ENCODE data around the gene TRIP13. TPM values are rescaled to one million over a fixed set of nuclear protein-coding genes. Genes with fewer than 3 reads are reported as not detected.

Gene TRIP13
- total RNA-seq, 1 experiment from 2014 or later = 45.9 TPM

DNA sequence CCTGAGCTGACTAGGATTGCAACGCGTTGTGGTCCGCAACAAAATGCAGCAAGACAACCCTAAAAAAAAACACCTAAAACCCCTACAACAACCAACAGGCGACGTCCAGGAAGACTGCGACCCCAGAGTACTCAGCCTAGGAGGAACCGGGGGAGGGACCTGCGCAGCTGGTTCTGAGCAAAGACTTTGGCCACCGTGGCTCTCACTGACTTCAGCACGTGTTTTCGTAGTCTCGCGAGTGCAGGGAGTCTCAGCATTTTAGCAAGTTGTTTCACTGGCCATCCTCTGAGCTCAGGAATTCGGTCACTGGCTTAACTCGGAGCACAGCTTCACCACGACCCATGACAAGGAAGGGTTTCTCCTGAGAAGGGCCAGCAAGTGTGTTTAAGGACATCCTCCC is 33.3 kb upstream of the TRIP13 start:
- in situ Hi-C loops (cut with HindIII; ENCODE audit: low pct_unique_long_range_greater_than_20kb, low sequenced_read_pairs) = no loop called here
- H3K27ac ChIP-seq (ENCODE audit: low read length) = no peak overlapping the region
- no TSS peak for BruUV-seq (replicated peaks)
- ChIA-PET POLR2A (no interaction called here), CTCF (no interaction called here)
- H3K36me3 ChIP-seq (ENCODE audit: control insufficient read depth, insufficient read depth, low read length) = no peaks in the 10 kb centered on the region
- H3K27me3 ChIP-seq (ENCODE audit: control insufficient read depth, insufficient read depth, low read length) = no peaks in the 10 kb centered on the region
- no peaks in the 10 kb centered on the region for H3K4me1 ChIP-seq (ENCODE audit: control insufficient read depth, insufficient read depth, low read length)
- no peak for DNase-seq (ENCODE audit: low read depth, low spot score)
- H3K9me3 ChIP-seq (ENCODE audit: control insufficient read depth, insufficient read depth, low read depth, low read length) = no peaks in the 10 kb centered on the region
- intact Hi-C loops (cut with micrococcal nuclease; ENCODE audit: unreplicated experiment) = no loop called here
- H3K4me3 ChIP-seq (ENCODE audit: low read depth in 2 of 2, low read length in 2 of 2) = no peak overlapping the region
- ATAC-seq = no peak
- no peak for TF ChIP-seq POLR2AphosphoS5 (IDR thresholded peaks at IDR 0.05; ENCODE audit: low read depth, low read length)
- TF ChIP-seq SIN3A (IDR thresholded peaks at IDR 0.05; ENCODE audit: borderline replicate concordance, insufficient read depth, low read depth, low read length) = no peak
- TF ChIP-seq TCF7L2 (IDR thresholded peaks at IDR 0.05; ENCODE audit: low read depth, low read length) = no peak
- no peak for TF ChIP-seq REST (IDR thresholded peaks at IDR 0.05; ENCODE audit: insufficient read depth in 1 of 2, low read depth in 2 of 2, low read length in 1 of 2)
- no peak for TF ChIP-seq CTCF (IDR thresholded peaks at IDR 0.05)

GRCh38 chr5:859798-860296 is 32.8 kb upstream of the TRIP13 start:
- Histone ChIP-seq H3K27ac (ENCODE audit: low read length) (no peak overlapping the region), H3K9me3 (ENCODE audit: control insufficient read depth, insufficient read depth, low read depth, low read length) (no peaks in the 10 kb centered on the region), H3K36me3 (ENCODE audit: control insufficient read depth, insufficient read depth, low read length) (no peaks in the 10 kb centered on the region), H3K4me1 (ENCODE audit: control insufficient read depth, insufficient read depth, low read length) (no peaks in the 10 kb centered on the region), H3K27me3 (ENCODE audit: control insufficient read depth, insufficient read depth, low read length) (no peaks in the 10 kb centered on the region), H3K4me3 (ENCODE audit: low read depth in 2 of 2, low read length in 2 of 2) (no peak overlapping the region)
- ChIA-PET POLR2A (no interaction called here), CTCF (no interaction called here)
- intact Hi-C loops (cut with micrococcal nuclease; ENCODE audit: unreplicated experiment) = no loop called here
- in situ Hi-C loops (cut with HindIII; ENCODE audit: low pct_unique_long_range_greater_than_20kb, low sequenced_read_pairs) = no loop called here
- ATAC-seq (no peak), DNase-seq (ENCODE audit: low read depth, low spot score) (no peak)
- no TSS peak for BruUV-seq (replicated peaks)
- TF ChIP-seq SIN3A (IDR thresholded peaks at IDR 0.05; ENCODE audit: borderline replicate concordance, insufficient read depth, low read depth, low read length) (no peak), REST (IDR thresholded peaks at IDR 0.05; ENCODE audit: insufficient read depth in 1 of 2, low read depth in 2 of 2, low read length in 1 of 2) (no peak), POLR2AphosphoS5 (IDR thresholded peaks at IDR 0.05; ENCODE audit: low read depth, low read length) (no peak), TCF7L2 (IDR thresholded peaks at IDR 0.05; ENCODE audit: low read depth, low read length) (no peak), CTCF (IDR thresholded peaks at IDR 0.05) (no peak)

All from Panc1 (cell line).